ENCODE results near the gene RNF207.

- TF ChIP-seq EZH2 (IDR thresholded peaks at IDR 0.05) (no peak), POLR2AphosphoS5 (IDR thresholded peaks at IDR 0.05; ENCODE audit: borderline replicate concordance, low read depth, low read length) (no peak)
Observed at GRCh38 chr1:6180268-6180706, 25.6 kb upstream of the RNF207 start, which contains the start of gene CHD5.
